Endodermal cell (in vitro differentiated cells): Measurements from ENCODE around the gene PILRB. TPM values are rescaled to one million over a fixed set of nuclear protein-coding genes. Genes with fewer than 3 reads are reported as not detected.

ENCODE experiments used
- DNase-seq: peaks from one replicate; pipeline ENCODE4 v3.0.0-alpha.2; 2017
- H3K27ac ChIP-seq: 2 replicates; pipeline ENCODE4 v1.5.1; 2013; ENCODE audit warnings: mild to moderate bottlenecking, low read depth, low read length, moderate library complexity
- H3K27me3 ChIP-seq: 2 replicates; pipeline ENCODE4 v1.6.1; 2013; ENCODE audit warnings: mild to moderate bottlenecking, low read length, moderate library complexity; ENCODE audit not compliant: insufficient read depth, control insufficient read depth, poor library complexity, severe bottlenecking
- H3K36me3 ChIP-seq: 2 replicates; pipeline ENCODE4 v1.7.0; 2013; ENCODE audit warnings: mild to moderate bottlenecking, low read length, moderate library complexity; ENCODE audit not compliant: control insufficient read depth, insufficient read depth
- H3K4me1 ChIP-seq: one replicate; pipeline ENCODE4 v1.7.0; 2013; ENCODE audit warnings: low read length; ENCODE audit not compliant: control insufficient read depth, insufficient read depth
- H3K4me3 ChIP-seq: 2 replicates; pipeline ENCODE4 v1.5.1; 2013; ENCODE audit warnings: mild to moderate bottlenecking, low read length, moderate library complexity
- H3K9ac ChIP-seq: 2 replicates; pipeline ENCODE4 v1.6.1; 2013; ENCODE audit warnings: mild to moderate bottlenecking, low read length, moderate library complexity; ENCODE audit not compliant: poor library complexity, severe bottlenecking; ENCODE audit errors: extremely low read depth
- H3K9me3 ChIP-seq: 2 replicates; pipeline ENCODE4 v1.6.1; 2013; ENCODE audit warnings: mild to moderate bottlenecking, low read length, moderate library complexity; ENCODE audit not compliant: control insufficient read depth
- H3K27ac Mint-ChIP-seq: 2 replicates; pipeline ENCODE4 v1.8.0; 2020; ENCODE audit warnings: mixed read lengths
- H3K27me3 Mint-ChIP-seq: 2 replicates; pipeline ENCODE4 v1.8.0; 2021; ENCODE audit warnings: mild to moderate bottlenecking, mixed read lengths; ENCODE audit not compliant: insufficient read depth
- H3K36me3 Mint-ChIP-seq: 2 replicates; pipeline ENCODE4 v1.8.0; 2020; ENCODE audit warnings: low read depth, mixed read lengths
- H3K4me1 Mint-ChIP-seq: 2 replicates; pipeline ENCODE4 v1.8.0; 2020; ENCODE audit warnings: mixed read lengths
- H3K4me3 Mint-ChIP-seq: 2 replicates; pipeline ENCODE4 v1.8.0; 2020; ENCODE audit warnings: mild to moderate bottlenecking, moderate library complexity, mixed read lengths
- H3K9me3 Mint-ChIP-seq: 2 replicates; pipeline ENCODE4 v1.8.0; 2020; ENCODE audit warnings: mild to moderate bottlenecking, mixed read lengths
- CTCF ChIP-seq: fragments of 200-600 bp; sonication (generic); conservative IDR thresholded peaks from 2 replicates; pipeline ENCODE4 v1.5.0; 2021; ENCODE audit warnings: antibody characterized with exemption, mild to moderate bottlenecking
- WGBS, 2 experiments: methylation state at CpG; one replicate each; pipeline versions ENCODE4 v1.1.5 to v1.1.7; 2013; ENCODE audit warnings: missing lambda C conversion rate in 2 of 2, mixed read lengths in 1 of 2; ENCODE audit not compliant: insufficient coverage in 1 of 2, insufficient read length in 1 of 2; 5-methylcytosine and 5-hydroxymethylcytosine counted together
- total RNA-seq, 2 donors: library from RNA; stranded (reverse); fragmentation: NEBNext Ultra II Directional in 1 of 2; extraction: Animal tissue kit (Norgen Biotek cat#: 25700) in 1 of 2; gene quantifications; 2 replicates in 1 of 2; 3 replicates in 1 of 2; pipeline ENCODE4 v1.2.1, GENCODE V29; 2021

The PILRB gene
- total RNA-seq, 2 donors from 2014 or later: 51.9 to 84.4 TPM

GRCh38 chr7:100357131-100357561, 771 bp upstream of the PILRB start:
- no peak for TF ChIP-seq CTCF

GRCh38 chr7:100358857-100359212, 918 bp downstream of the PILRB start:
- Mint-ChIP-seq H3K36me3 (peaks cover 65% of the 10 kb centered on the region), H3K4me1 (no peaks in the 10 kb centered on the region), H3K9me3 (no peaks in the 10 kb centered on the region), H3K4me3 (no peak overlapping the region), H3K27me3 (no peaks in the 10 kb centered on the region), H3K27ac (no peak overlapping the region)
- H3K4me1 ChIP-seq: no peaks in the 10 kb centered on the region
- H3K27me3 ChIP-seq: no peaks in the 10 kb centered on the region
- H3K9me3 ChIP-seq: no peaks in the 10 kb centered on the region
- H3K9ac ChIP-seq: no peak overlapping the region
- no peak overlapping the region for H3K27ac ChIP-seq
- TF ChIP-seq CTCF: no peak
- no peak overlapping the region for H3K4me3 ChIP-seq
- 97 to 100% methylated on average over 1 to 8 of the region's 8 CpGs for WGBS, 2 experiments
- peaks cover 82% of the 10 kb centered on the region for H3K36me3 ChIP-seq
- DNase-seq: no peak

More at GRCh38 chr7:100357131-100357561, 771 bp upstream of the PILRB start:
- H3K4me1 Mint-ChIP-seq: no peaks in the 10 kb centered on the region
- DNase-seq: no peak
- H3K36me3 Mint-ChIP-seq: peaks cover 48% of the 10 kb centered on the region
- H3K9me3 Mint-ChIP-seq: no peaks in the 10 kb centered on the region
- Histone ChIP-seq H3K9ac (no peak overlapping the region), H3K9me3 (no peaks in the 10 kb centered on the region), H3K27ac (no peak overlapping the region), H3K4me1 (no peaks in the 10 kb centered on the region), H3K4me3 (no peak overlapping the region), H3K36me3 (peaks cover 76% of the 10 kb centered on the region), H3K27me3 (no peaks in the 10 kb centered on the region)
- H3K4me3 Mint-ChIP-seq: no peak overlapping the region
- 94 to 100% methylated on average over 1 to 6 of the region's 6 CpGs for WGBS, 2 experiments
- no peaks in the 10 kb centered on the region for H3K27me3 Mint-ChIP-seq
- H3K27ac Mint-ChIP-seq: peak overlapping the region; percentile 17

GRCh38 chr7:100360135-100360854, 2.4 kb downstream of the PILRB start:
- Mint-ChIP-seq H3K4me1 (no peaks in the 10 kb centered on the region), H3K27ac (no peak overlapping the region), H3K36me3 (peaks cover 69% of the 10 kb centered on the region), H3K27me3 (no peaks in the 10 kb centered on the region), H3K4me3 (no peak overlapping the region), H3K9me3 (no peaks in the 10 kb centered on the region)
- H3K27ac ChIP-seq: no peak overlapping the region
- H3K4me1 ChIP-seq: no peaks in the 10 kb centered on the region
- no peaks in the 10 kb centered on the region for H3K27me3 ChIP-seq
- H3K36me3 ChIP-seq: peaks cover 76% of the 10 kb centered on the region
- DNase-seq: no peak
- no peak overlapping the region for H3K4me3 ChIP-seq
- WGBS, 2 experiments: 83 to 97% methylated on average over 3 of the region's 3 CpGs
- H3K9ac ChIP-seq: no peak overlapping the region
- no peaks in the 10 kb centered on the region for H3K9me3 ChIP-seq
- no peak for TF ChIP-seq CTCF
